GF-D8 (cell line): Measurements from ENCODE around the gene ABCF2.
A peak's percentile ranks its signal among the peaks of the same experiment; 100 is the strongest.

Experiments used
- DNase-seq: peaks from one replicate; lab custom pipeline; 2025; lab: John Stamatoyannopoulos, UW

The ABCF2 gene

GRCh38 chr7:151174246-151175046, 52.6 kb downstream of the ABCF2 start:
- DNase-seq: no peak

DNA sequence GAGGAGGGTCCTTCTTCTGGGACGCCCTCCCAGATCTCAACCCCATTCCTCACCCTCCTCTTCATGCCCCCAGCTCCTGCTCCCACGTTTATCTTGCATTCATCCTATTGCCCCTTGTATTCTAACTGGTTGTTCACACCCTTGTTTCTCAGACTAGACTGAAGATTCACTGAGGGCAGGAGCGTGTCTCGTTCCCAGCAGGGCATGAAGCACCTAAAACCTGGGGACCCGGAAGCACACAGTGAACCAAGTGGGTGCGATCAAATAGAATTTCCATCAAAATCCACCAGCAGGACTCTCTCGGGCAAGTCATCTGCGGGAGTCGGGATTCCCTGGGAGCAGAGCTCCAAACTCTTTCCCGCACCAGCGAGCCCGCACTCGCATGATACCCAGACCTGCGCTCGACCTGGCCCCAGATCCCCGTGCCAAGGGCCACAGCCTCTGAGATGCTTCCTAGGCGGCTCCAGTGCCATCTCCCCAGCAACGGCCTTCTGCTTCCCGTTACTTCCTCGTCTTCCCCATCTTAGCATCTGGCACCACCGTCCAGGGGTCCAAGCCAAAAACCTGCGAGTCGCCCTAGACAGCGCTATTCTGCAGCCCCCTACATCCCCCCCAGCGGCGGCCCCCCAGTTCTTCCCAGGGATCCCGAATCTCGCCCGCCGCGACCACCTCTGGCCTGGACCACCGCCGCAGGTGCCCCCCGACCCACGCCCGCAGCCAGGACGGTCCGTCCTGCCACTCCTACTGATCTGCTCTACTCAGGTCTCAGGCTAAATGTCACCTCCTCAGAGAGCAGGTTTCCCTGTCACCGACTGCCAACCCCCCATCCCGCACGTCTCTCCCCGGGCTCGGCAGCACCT, 53.4 kb downstream of the ABCF2 start:
- no peak for DNase-seq

- peak; percentile 29 for DNase-seq
These were observed 54.5 kb downstream of the ABCF2 start for GRCh38 chr7:151172273-151173141.

GRCh38 chr7:151168787-151169162, 58.2 kb downstream of the ABCF2 start:
- no peak for DNase-seq

DNA sequence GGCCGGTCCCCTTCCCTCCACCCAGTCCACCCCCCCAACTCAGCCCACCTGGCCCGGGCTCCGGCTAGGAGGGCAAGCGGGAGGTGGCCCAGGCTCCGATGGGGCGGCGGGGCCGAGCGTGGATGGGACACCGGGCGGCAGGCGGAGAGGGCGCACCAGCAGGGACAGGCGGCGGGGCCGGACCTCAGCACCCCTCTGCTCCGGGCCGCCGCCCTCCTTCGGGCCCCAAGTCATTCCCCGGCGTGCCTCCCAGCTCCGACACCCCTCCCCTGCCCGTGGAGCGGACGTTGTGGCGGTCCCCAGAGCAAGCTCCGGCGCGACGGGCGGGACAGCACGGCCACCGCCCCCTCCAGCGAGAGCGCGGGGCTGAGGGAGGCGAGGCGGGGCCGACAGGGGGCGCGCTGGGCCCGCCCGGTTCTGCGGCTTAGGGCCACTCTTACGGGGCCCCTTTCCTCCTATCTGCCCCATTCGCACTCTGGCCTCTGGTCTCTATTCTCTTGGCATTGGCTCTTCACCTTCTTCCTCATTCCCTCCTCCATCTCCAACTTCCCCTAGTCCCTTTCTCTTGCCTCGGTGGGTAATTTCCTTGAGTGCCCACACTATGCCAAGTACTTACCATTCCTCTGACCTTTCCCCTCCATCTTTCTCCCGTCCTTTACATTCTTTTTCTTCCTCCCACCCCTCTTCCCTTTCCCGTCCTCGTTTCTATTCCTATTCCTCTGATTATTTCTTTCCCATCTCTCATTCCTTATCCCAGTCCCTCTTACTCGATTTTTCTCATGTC, 58.8 kb downstream of the ABCF2 start:
- no peak for DNase-seq

DNA sequence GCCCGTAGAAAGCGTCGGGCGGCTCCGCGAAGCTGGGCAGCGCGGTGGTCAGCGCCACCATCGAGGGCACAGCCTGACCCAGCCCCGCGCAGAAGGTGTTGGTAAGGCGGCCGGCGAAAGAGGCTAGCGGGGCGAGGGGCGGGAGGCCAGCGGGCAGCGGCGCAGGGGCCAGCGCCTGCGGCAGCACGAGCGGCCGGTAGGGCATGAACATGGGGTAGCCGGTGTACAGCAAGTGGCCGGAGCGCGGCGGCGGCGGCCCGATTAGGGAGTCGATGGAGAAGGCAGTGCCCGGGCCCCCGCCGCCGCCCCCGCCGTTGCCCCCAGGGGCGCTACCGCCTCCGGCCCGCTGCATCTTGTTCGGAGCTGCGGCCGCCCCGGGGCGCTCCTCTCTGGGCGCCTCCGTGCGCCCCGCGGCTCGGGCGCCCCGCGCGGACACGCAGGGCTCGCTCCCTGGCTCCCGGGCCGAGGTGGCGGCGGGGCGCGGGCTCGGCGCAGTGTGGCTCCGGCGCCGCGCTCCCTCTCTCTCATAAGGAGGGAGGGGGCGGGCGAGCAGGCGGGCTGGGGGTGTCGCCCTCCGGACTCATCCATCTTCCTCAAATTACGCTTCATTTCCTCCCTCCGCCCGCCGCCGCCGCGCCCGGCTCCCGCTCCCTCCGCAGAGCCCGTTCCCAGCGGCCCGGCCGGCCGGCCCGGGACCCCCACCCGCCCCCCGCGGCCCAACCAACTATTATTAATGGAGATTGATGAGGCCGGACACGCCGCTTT, 59.6 kb downstream of the ABCF2 start, which contains the start of gene GBX1:
GBX1 (minus strand) TSS at position 498 of the 765 bp plus-strand sequence; CDS start at position 352, 146 bp downstream.
- DNase-seq: no peak

- no peak for DNase-seq
These were observed 60.3 kb downstream of the ABCF2 start for GRCh38 chr7:151166629-151167196.
